Measurements from ENCODE around the gene RNASEH2A. TPM values are rescaled to one million over a fixed set of nuclear protein-coding genes. Genes with fewer than 3 reads are reported as not detected.
A peak's percentile ranks its signal among the peaks of the same experiment; 100 is the strongest.

RNASEH2A gene
- total RNA-seq, 1 donor from 2014 or later = 9.9 TPM

- Mint-ChIP-seq H3K9me3 (ENCODE audit: low read depth) (no peaks in the 10 kb centered on the region), H3K36me3 (ENCODE audit: low read depth) (no peaks in the 10 kb centered on the region), H3K4me3 (ENCODE audit: unreplicated experiment) (peak overlapping the region; percentile 46), H3K4me1 (ENCODE audit: low read depth) (peaks cover 42% of the 10 kb centered on the region), H3K27ac (ENCODE audit: unreplicated experiment) (no peak overlapping the region), H3K27me3 (ENCODE audit: low read depth) (no peaks in the 10 kb centered on the region)
- DNase-seq (ENCODE audit: low spot score) = no peak
- TF ChIP-seq, protein P1, sequence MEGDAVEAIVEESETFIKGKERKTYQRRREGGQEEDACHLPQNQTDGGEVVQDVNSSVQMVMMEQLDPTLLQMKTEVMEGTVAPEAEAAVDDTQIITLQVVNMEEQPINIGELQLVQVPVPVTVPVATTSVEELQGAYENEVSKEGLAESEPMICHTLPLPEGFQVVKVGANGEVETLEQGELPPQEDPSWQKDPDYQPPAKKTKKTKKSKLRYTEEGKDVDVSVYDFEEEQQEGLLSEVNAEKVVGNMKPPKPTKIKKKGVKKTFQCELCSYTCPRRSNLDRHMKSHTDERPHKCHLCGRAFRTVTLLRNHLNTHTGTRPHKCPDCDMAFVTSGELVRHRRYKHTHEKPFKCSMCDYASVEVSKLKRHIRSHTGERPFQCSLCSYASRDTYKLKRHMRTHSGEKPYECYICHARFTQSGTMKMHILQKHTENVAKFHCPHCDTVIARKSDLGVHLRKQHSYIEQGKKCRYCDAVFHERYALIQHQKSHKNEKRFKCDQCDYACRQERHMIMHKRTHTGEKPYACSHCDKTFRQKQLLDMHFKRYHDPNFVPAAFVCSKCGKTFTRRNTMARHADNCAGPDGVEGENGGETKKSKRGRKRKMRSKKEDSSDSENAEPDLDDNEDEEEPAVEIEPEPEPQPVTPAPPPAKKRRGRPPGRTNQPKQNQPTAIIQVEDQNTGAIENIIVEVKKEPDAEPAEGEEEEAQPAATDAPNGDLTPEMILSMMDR (IDR thresholded peaks at IDR 0.05) = no peak
Measured at GRCh38 chr19:12783291-12783848, 23.0 kb upstream of the RNASEH2A start.

GRCh38 chr19:12783849-12784393, 22.5 kb upstream of the RNASEH2A start:
- no peaks in the 10 kb centered on the region for H3K36me3 Mint-ChIP-seq (ENCODE audit: low read depth)
- no peak overlapping the region for H3K27ac Mint-ChIP-seq (ENCODE audit: unreplicated experiment)
- peaks cover 42% of the 10 kb centered on the region for H3K4me1 Mint-ChIP-seq (ENCODE audit: low read depth)
- peak overlapping the region; percentile 45 for H3K4me3 Mint-ChIP-seq (ENCODE audit: unreplicated experiment)
- no peak for DNase-seq (ENCODE audit: low spot score)
- no peaks in the 10 kb centered on the region for H3K27me3 Mint-ChIP-seq (ENCODE audit: low read depth)
- TF ChIP-seq, protein P1 (IDR thresholded peaks at IDR 0.05) = no peak
- H3K9me3 Mint-ChIP-seq (ENCODE audit: low read depth) = no peaks in the 10 kb centered on the region

DNA sequence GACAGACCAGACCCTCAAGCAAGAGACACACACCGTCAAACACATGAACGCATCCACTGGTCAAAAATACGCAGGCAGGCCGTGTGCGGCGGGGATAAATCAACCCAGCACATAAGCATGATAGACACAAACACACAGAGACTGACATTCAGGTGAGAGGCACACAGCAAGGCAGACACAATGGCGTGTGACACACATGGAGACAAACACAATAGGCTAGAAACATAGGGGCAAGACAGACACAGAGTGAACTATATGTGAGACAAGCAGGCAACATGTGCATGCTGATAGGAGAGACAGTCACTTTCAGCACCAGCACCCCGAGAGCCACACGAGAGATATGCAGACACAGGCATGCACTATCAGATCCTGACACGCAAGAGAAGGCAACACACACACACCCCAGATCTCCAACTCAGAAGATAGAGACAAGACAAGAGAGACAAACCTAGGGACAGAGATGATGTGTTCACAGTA, 22.0 kb upstream of the RNASEH2A start:
- H3K9me3 Mint-ChIP-seq (ENCODE audit: low read depth) = no peaks in the 10 kb centered on the region
- DNase-seq (ENCODE audit: low spot score) = no peak
- H3K4me3 Mint-ChIP-seq (ENCODE audit: unreplicated experiment) = no peak overlapping the region
- H3K27me3 Mint-ChIP-seq (ENCODE audit: low read depth) = no peaks in the 10 kb centered on the region
- TF ChIP-seq, protein P1 (IDR thresholded peaks at IDR 0.05) = no peak
- H3K4me1 Mint-ChIP-seq (ENCODE audit: low read depth) = peaks cover 42% of the 10 kb centered on the region
- no peak overlapping the region for H3K27ac Mint-ChIP-seq (ENCODE audit: unreplicated experiment)
- H3K36me3 Mint-ChIP-seq (ENCODE audit: low read depth) = no peaks in the 10 kb centered on the region

- Mint-ChIP-seq H3K36me3 (ENCODE audit: low read depth) (no peaks in the 10 kb centered on the region), H3K4me3 (ENCODE audit: unreplicated experiment) (no peak overlapping the region), H3K27ac (ENCODE audit: unreplicated experiment) (no peak overlapping the region), H3K27me3 (ENCODE audit: low read depth) (no peaks in the 10 kb centered on the region), H3K9me3 (ENCODE audit: low read depth) (no peaks in the 10 kb centered on the region), H3K4me1 (ENCODE audit: low read depth) (peaks cover 37% of the 10 kb centered on the region)
- DNase-seq (ENCODE audit: low spot score) = no peak
- TF ChIP-seq, protein P1 (IDR thresholded peaks at IDR 0.05) = no peak
Measured at GRCh38 chr19:12784871-12785430, 21.4 kb upstream of the RNASEH2A start.

GRCh38 chr19:12785431-12786031, 20.9 kb upstream of the RNASEH2A start:
- H3K4me1 Mint-ChIP-seq (ENCODE audit: low read depth) = peaks cover 38% of the 10 kb centered on the region
- TF ChIP-seq, protein P1 (IDR thresholded peaks at IDR 0.05) = no peak
- no peak for DNase-seq (ENCODE audit: low spot score)
- no peaks in the 10 kb centered on the region for H3K27me3 Mint-ChIP-seq (ENCODE audit: low read depth)
- H3K27ac Mint-ChIP-seq (ENCODE audit: unreplicated experiment) = no peak overlapping the region
- no peaks in the 10 kb centered on the region for H3K9me3 Mint-ChIP-seq (ENCODE audit: low read depth)
- no peak overlapping the region for H3K4me3 Mint-ChIP-seq (ENCODE audit: unreplicated experiment)
- no peaks in the 10 kb centered on the region for H3K36me3 Mint-ChIP-seq (ENCODE audit: low read depth)

Data from chondrocyte (in vitro differentiated cells).